Ascending aorta (tissue), 2 donors: ENCODE results near the gene KIRREL1. TPM values are rescaled to one million over a fixed set of nuclear protein-coding genes. Genes with fewer than 3 reads are reported as not detected.

Experiments
- DNase-seq, 2 donors: peaks; one replicate each; pipeline ENCODE4 v3.0.0-alpha.2; 2019; ENCODE audit warnings: low spot score in 2 of 2
- H3K27ac ChIP-seq, 2 donors: fragments of 200-600 bp; sonication (generic); one replicate each; pipeline ENCODE4 v1.5.1; 2016 to 2017; ENCODE audit warnings: mild to moderate bottlenecking in 1 of 2
- H3K27me3 ChIP-seq: fragments of 200-600 bp; sonication (generic); one replicate; pipeline ENCODE4 v1.5.1; 2017
- H3K36me3 ChIP-seq, 2 donors: fragments of 200-600 bp; sonication (generic); one replicate each; pipeline ENCODE4 v1.5.1; 2016
- H3K4me1 ChIP-seq, 2 donors: fragments of 200-600 bp; sonication (generic); one replicate each; pipeline ENCODE4 v1.5.1; 2016 to 2017; ENCODE audit warnings: mild to moderate bottlenecking in 1 of 2
- H3K4me3 ChIP-seq, 2 donors: fragments of 200-600 bp; sonication (generic); one replicate each; pipeline ENCODE4 v1.5.1; 2016 to 2017; ENCODE audit warnings: mild to moderate bottlenecking in 1 of 2
- H3K9me3 ChIP-seq, 2 donors: fragments of 200-600 bp; sonication (generic); one replicate each; pipeline ENCODE4 v1.5.1; 2016
- intact Hi-C: fragments of 100-400 bp; cut with DNase I; formaldehyde crosslinking; loops from one replicate; pipeline ENCODE4 v1.15.1; 2023
- total RNA-seq: library from RNA; depleted of rRNA; stranded (reverse); fragments of >200 nt; gene quantifications from one replicate; pipeline ENCODE4 v1.1.0, GENCODE V29; 2016
- TF ChIP-seq, protein P1 (sequence below), 3 experiments: fragments of 200-600 bp in 2 of 3; fragments of 450-650 bp in 1 of 3; sonication (generic) in 2 of 3; IDR thresholded peaks; one replicate each; pipeline ENCODE4 v1.5.1; 2016 to 2019; ENCODE audit warnings: antibody characterized with exemption in 3 of 3, mild to moderate bottlenecking in 1 of 3, moderate library complexity in 1 of 3

The KIRREL1 gene
- 114 TPM for total RNA-seq

GRCh38 chr1:157993147-157993917 lies at the start of gene KIRREL1:
Gene KIRREL1, plus strand, starts transcription at chr1:157993645. Its CDS starts 32 bp downstream, at chr1:157993677.
- TF ChIP-seq, protein P1, sequence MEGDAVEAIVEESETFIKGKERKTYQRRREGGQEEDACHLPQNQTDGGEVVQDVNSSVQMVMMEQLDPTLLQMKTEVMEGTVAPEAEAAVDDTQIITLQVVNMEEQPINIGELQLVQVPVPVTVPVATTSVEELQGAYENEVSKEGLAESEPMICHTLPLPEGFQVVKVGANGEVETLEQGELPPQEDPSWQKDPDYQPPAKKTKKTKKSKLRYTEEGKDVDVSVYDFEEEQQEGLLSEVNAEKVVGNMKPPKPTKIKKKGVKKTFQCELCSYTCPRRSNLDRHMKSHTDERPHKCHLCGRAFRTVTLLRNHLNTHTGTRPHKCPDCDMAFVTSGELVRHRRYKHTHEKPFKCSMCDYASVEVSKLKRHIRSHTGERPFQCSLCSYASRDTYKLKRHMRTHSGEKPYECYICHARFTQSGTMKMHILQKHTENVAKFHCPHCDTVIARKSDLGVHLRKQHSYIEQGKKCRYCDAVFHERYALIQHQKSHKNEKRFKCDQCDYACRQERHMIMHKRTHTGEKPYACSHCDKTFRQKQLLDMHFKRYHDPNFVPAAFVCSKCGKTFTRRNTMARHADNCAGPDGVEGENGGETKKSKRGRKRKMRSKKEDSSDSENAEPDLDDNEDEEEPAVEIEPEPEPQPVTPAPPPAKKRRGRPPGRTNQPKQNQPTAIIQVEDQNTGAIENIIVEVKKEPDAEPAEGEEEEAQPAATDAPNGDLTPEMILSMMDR (IDR thresholded peaks at IDR 0.05): no peak
- Histone ChIP-seq H3K27me3 (no peaks in the 10 kb centered on the region), H3K36me3 (no peaks in the 10 kb centered on the region), H3K9me3 (no peaks in the 10 kb centered on the region), H3K4me3 (peak within 1 kb of the TSS; percentile 87 to 94), H3K27ac (peak within 1 kb of the TSS; percentile 97), H3K4me1 (peaks cover 5 to 38% of the 10 kb centered on the region in 2 donors)
- peak in 1 of 2 donors; percentile 81 for DNase-seq
- intact Hi-C loops: loop anchor here (1.0 to 2.0 kb wide), 3 partner anchors 18 to 131 kb away; no protein-coding TSS in a partner anchor

DNA sequence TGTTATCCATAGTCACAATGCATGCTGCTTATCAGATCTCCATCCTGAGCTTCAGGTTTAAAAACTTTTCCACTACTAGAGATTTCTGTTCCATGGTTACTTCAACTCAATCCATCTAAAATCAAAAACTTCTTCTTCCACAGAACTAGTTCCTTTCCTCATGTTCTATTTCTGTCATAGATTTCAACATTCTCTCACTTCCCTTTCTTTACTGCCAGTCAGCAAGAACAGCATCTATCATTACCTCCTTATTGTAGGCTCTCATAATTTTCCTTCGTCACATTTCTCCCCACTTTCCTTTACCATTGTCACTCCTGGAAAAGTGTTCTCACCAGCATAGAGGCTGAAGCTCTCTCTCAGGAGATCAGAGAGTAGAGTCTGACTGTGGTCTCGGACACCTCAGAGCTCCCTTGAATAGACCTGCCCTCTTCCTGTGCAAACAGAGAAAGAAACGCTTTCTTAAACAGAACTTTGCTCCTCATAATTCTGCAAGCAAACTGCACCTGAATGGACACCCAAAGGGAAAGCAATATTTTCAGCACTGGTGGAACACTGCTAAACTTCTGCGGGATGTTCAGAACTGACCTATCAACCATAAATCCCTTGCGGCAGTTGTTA lies 48.7 kb upstream of the KIRREL1 start:
- Histone ChIP-seq H3K27ac (no peak overlapping the region), H3K4me1 (no peaks in the 10 kb centered on the region), H3K4me3 (no peak overlapping the region), H3K27me3 (no peaks in the 10 kb centered on the region), H3K36me3 (no peaks in the 10 kb centered on the region), H3K9me3 (no peaks in the 10 kb centered on the region)
- TF ChIP-seq, protein P1 (IDR thresholded peaks at IDR 0.05): no peak
- intact Hi-C loops: no loop called here
- DNase-seq: no peak

DNA sequence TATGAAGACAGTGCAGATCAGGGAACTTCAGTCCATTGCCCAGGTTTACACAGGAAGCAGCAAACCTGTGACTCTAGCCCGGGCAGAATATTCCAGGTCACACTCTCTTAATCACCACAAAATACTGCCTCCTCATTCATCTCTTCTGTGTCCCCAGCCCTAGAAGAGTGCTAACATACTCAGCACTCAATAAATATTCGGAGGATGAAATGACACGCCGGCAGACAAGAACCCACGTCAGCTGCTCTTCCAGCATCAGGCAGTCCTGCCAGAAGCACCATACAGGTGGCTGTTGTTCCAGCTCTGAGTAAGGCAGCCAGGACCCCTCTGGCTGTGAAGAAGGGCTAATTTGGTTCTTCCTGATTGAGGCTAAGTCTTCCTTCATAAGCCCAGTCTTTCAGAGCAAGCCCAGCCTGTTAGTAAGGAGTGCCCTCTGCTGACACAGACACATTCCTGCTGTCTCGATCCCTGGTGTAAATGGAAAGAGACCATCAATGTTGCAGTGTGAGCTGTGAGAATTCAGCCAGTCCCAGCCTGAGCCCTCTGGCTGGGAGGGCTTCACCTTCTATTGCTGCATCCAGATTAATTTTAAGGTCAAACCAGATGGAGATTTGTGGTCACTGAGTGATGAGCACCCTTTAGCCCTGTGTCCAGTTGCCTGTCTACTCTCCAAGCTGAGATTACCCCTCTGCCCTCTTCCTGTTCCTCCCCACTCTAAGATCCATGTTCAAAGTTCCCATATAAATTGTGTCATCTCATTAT lies 45.0 kb upstream of the KIRREL1 start:
- H3K4me3 ChIP-seq: no peak overlapping the region
- TF ChIP-seq, protein P1 (IDR thresholded peaks at IDR 0.05): no peak
- no peaks in the 10 kb centered on the region for H3K4me1 ChIP-seq
- no peaks in the 10 kb centered on the region for H3K9me3 ChIP-seq
- no peaks in the 10 kb centered on the region for H3K36me3 ChIP-seq
- no peaks in the 10 kb centered on the region for H3K27me3 ChIP-seq
- H3K27ac ChIP-seq: no peak overlapping the region
- no peak for DNase-seq
- intact Hi-C loops: no loop called here

DNA sequence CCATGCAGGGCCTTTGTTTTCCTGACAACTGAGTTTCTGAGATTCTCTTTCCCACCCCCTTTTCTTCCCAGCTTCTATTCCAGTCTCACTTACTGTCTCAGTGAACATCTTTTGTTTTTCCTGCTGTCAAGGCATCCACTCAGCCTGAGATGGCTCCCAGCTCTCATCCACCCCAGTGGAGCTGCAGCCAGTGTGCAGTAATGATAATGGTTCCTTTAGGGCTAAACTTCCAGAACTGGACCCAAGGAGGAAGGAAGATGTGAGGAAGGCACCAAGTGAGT lies 44.4 kb upstream of the KIRREL1 start:
- Histone ChIP-seq H3K9me3 (no peaks in the 10 kb centered on the region), H3K27ac (no peak overlapping the region), H3K36me3 (no peaks in the 10 kb centered on the region), H3K4me1 (no peaks in the 10 kb centered on the region), H3K27me3 (no peaks in the 10 kb centered on the region), H3K4me3 (no peak overlapping the region)
- TF ChIP-seq, protein P1 (IDR thresholded peaks at IDR 0.05): no peak
- DNase-seq: no peak
- intact Hi-C loops: no loop called here

- Histone ChIP-seq H3K27me3 (no peaks in the 10 kb centered on the region), H3K4me1 (no peaks in the 10 kb centered on the region), H3K36me3 (no peaks in the 10 kb centered on the region), H3K4me3 (no peak overlapping the region), H3K9me3 (no peaks in the 10 kb centered on the region), H3K27ac (no peak overlapping the region)
- intact Hi-C loops: no loop called here
- TF ChIP-seq, protein P1 (IDR thresholded peaks at IDR 0.05): no peak
- DNase-seq: no peak
Measured at GRCh38 chr1:157951230-157951629, 42.2 kb upstream of the KIRREL1 start.
